ENCODE data around the gene FASLG. TPM values are rescaled to one million over a fixed set of nuclear protein-coding genes. Genes with fewer than 3 reads are reported as not detected.

Gene FASLG
- total and polyA plus RNA-seq, 10 of the 15 experiments (the other 5 are each of a cell fraction or from before 2014, with no cell fraction given): 0.05 to 4.0 (median 0.09) TPM; not detected in 2

- Histone ChIP-seq H3K79me2 (ENCODE audit: control insufficient read depth, insufficient read depth, low read length) (no peaks in the 10 kb centered on the region), H3K9ac (ENCODE audit: control insufficient read depth, insufficient read depth, low read length) (no peak overlapping the region), H3K4me3 (no peak overlapping the region), H3K36me3 (ENCODE audit: control insufficient read depth in 2 of 2, insufficient read depth in 2 of 2, low read length in 1 of 2) (no peaks in the 10 kb centered on the region), H3K27ac (ENCODE audit: control insufficient read depth, insufficient read depth) (no peak overlapping the region), H4K20me1 (ENCODE audit: control insufficient read depth, insufficient read depth) (no peaks in the 10 kb centered on the region), H3K4me1 (ENCODE audit: control insufficient read depth, insufficient read depth, low read length) (no peaks in the 10 kb centered on the region), H3K9me3 (replicated peaks; ENCODE audit: control insufficient read depth, insufficient read depth, low read length) (no peaks in the 10 kb centered on the region; the same call in 2 of the 3 replicates), H3K4me2 (ENCODE audit: control insufficient read depth, insufficient read depth) (no peak overlapping the region), H2AFZ (ENCODE audit: control insufficient read depth, low read depth, low read length) (no peak overlapping the region), H3K27me3 (replicated peaks in 1 of 2; ENCODE audit: control insufficient read depth in 2 of 2, insufficient read depth in 2 of 2, low read length in 1 of 2) (peaks cover 0 to 4% of the 10 kb centered on the region in 2 experiments; a peak in 1 of 4 replicates)
- no TSS peak for BruUV-seq (replicated peaks)
- ChIA-PET SMC1A (ENCODE audit: uncharacterized antibody, unreplicated experiment) (interaction anchor here (0.9 to 1.5 kb wide), 6 partner anchors 10 to 89 kb away, joined by 3 to 4 read pairs (median 3); no protein-coding TSS in a partner anchor), CTCF (no interaction called here), POLR2A (no interaction called here), RAD21 (ENCODE audit: unreplicated experiment) (no interaction called here)
- TF ChIP-seq BMI1 (IDR thresholded peaks at IDR 0.05; ENCODE audit: borderline replicate concordance) (no peak), EGR1 (IDR thresholded peaks at IDR 0.05; ENCODE audit: borderline replicate concordance in 1 of 2, low read depth in 2 of 2, low read length in 2 of 2) (no peak), POU2F2 (IDR thresholded peaks at IDR 0.05; ENCODE audit: borderline replicate concordance, low read depth, low read length) (no peak), CREB1 (IDR thresholded peaks at IDR 0.05; ENCODE audit: low read depth) (no peak), ATF3 (IDR thresholded peaks at IDR 0.05; ENCODE audit: borderline replicate concordance, extremely low read depth, low read depth, low read length) (no peak), STAT1 (conservative IDR thresholded peaks at IDR 0.05) (no peak), HCFC1 (IDR thresholded peaks at IDR 0.05; ENCODE audit: low read length) (no peak), MEF2B (IDR thresholded peaks at IDR 0.05; ENCODE audit: partially characterized antibody, poor library complexity, severe bottlenecking) (no peak), ZBED1 (IDR thresholded peaks at IDR 0.05; ENCODE audit: borderline replicate concordance) (no peak)
- TF ChIP-seq, protein P1, sequence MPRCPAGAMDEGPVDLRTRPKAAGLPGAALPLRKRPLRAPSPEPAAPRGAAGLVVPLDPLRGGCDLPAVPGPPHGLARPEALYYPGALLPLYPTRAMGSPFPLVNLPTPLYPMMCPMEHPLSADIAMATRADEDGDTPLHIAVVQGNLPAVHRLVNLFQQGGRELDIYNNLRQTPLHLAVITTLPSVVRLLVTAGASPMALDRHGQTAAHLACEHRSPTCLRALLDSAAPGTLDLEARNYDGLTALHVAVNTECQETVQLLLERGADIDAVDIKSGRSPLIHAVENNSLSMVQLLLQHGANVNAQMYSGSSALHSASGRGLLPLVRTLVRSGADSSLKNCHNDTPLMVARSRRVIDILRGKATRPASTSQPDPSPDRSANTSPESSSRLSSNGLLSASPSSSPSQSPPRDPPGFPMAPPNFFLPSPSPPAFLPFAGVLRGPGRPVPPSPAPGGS (IDR thresholded peaks at IDR 0.05; ENCODE audit: borderline replicate concordance, insufficient read depth, low read depth, low read length, poor library complexity, severe bottlenecking): no peak
- in situ Hi-C loops (cut with MboI) (no loop called here), intact Hi-C loops (cut with micrococcal nuclease; ENCODE audit: unreplicated experiment) (no loop called here)
- ATAC-seq: no peak
- FAIRE-seq: no peak
- WGBS (ENCODE audit: insufficient coverage, insufficient replicate concordance, low lambda C conversion rate, missing lambda C conversion rate): 54% methylated on average over 11 of the region's 11 CpGs
- no peak for DNase-seq (ENCODE audit: low read depth, low spot score)
These were observed 28.7 kb upstream of the FASLG start for GRCh38 chr1:172630056-172630818.

All from GM12878 (cell line).